IMR-90 (cell line): Measurements from ENCODE around the gene CCHCR1. TPM values are rescaled to one million over a fixed set of nuclear protein-coding genes. Genes with fewer than 3 reads are reported as not detected.

Source experiments
- ATAC-seq: fragments of 200-7000 bp; cut with Tn5 transposase; 2 replicates; pipeline ENCODE4 v1.9.1; 2020; ENCODE audit warnings: low read depth, mild to moderate bottlenecking, moderate library complexity
- BruUV-seq: library from RNA; stranded (reverse); fragments of 400-500 nt; replicated peaks from 2 replicates; lab custom pipeline; 2021; lab: Mats Ljungman, UMichigan
- CTCF ChIA-PET: fragments of 300-600 bp; formaldehyde crosslinking; extraction: SDS; loops from one replicate; lab custom pipeline; 2021; ENCODE audit warnings: antibody characterized with exemption; lab: Yijun Ruan, JAX
- POLR2A ChIA-PET: fragments of 300-600 bp; sonication (Branson Sonifier 250); formaldehyde crosslinking; loops from one replicate; lab custom pipeline; 2022; ENCODE audit warnings: antibody characterized with exemption; ENCODE audit not compliant: unreplicated experiment; lab: Charles Lee
- DNase-seq: peaks from one replicate; pipeline ENCODE4 v3.0.0; 2013
- H2AFZ ChIP-seq: replicated peaks from 2 replicates; pipeline ENCODE3; 2013; ENCODE audit warnings: low read length, mild to moderate bottlenecking; ENCODE audit not compliant: poor library complexity
- H2AK5ac ChIP-seq: 2 replicates; pipeline ENCODE4 v1.6.1; 2013; ENCODE audit warnings: low read depth, low read length, inconsistent platforms
- H2AK9ac ChIP-seq: replicated peaks from 2 replicates; pipeline ENCODE3; 2013; ENCODE audit warnings: mild to moderate bottlenecking, low read depth, low read length, moderate library complexity; ENCODE audit not compliant: poor library complexity
- H2BK120ac ChIP-seq: 2 replicates; pipeline ENCODE4 v1.6.1; 2013; ENCODE audit warnings: low read depth, low read length, inconsistent platforms
- H2BK15ac ChIP-seq: 3 replicates; pipeline ENCODE4 v1.6.1; 2013; ENCODE audit warnings: low read depth, low read length, inconsistent platforms
- H2BK20ac ChIP-seq: 2 replicates; pipeline ENCODE4 v1.6.1; 2013; ENCODE audit warnings: low read depth, mild to moderate bottlenecking, inconsistent platforms, low read length, moderate library complexity
- H2BK5ac ChIP-seq: 2 replicates; pipeline ENCODE4 v1.6.1; 2013; ENCODE audit warnings: mild to moderate bottlenecking, low read depth, low read length, inconsistent platforms; ENCODE audit not compliant: poor library complexity, severe bottlenecking
- H3K14ac ChIP-seq: replicated peaks from 2 replicates; pipeline ENCODE4 v1.6.1; 2013; ENCODE audit warnings: low read depth, low read length, inconsistent platforms
- H3K18ac ChIP-seq: 2 replicates; pipeline ENCODE4 v1.6.1; 2013; ENCODE audit warnings: low read depth, low read length, control low read depth
- H3K23ac ChIP-seq: 2 replicates; pipeline ENCODE4 v1.6.1; 2013; ENCODE audit warnings: low read depth, low read length, inconsistent platforms
- H3K27ac ChIP-seq: 2 replicates; pipeline ENCODE4 v1.5.1; 2013; ENCODE audit warnings: mild to moderate bottlenecking, control low read depth, low read length; ENCODE audit not compliant: insufficient read depth
- H3K27me3 ChIP-seq: 2 replicates; pipeline ENCODE4 v1.6.1; 2013; ENCODE audit warnings: low read length; ENCODE audit not compliant: control insufficient read depth, insufficient read depth
- H3K36me3 ChIP-seq: 2 replicates; pipeline ENCODE4 v1.6.1; 2013; ENCODE audit warnings: low read length, mixed read lengths; ENCODE audit not compliant: control insufficient read depth, insufficient read depth
- H3K4ac ChIP-seq: 2 replicates; pipeline ENCODE4 v1.6.1; 2013; ENCODE audit warnings: low read depth, low read length, inconsistent platforms
- H3K4me1 ChIP-seq: 2 replicates; pipeline ENCODE4 v1.6.1; 2013; ENCODE audit warnings: low read length, mixed read lengths; ENCODE audit not compliant: control insufficient read depth, insufficient read depth
- H3K4me2 ChIP-seq: 2 replicates; pipeline ENCODE4 v1.6.1; 2013; ENCODE audit warnings: low read depth, mild to moderate bottlenecking, control low read depth, low read length, moderate library complexity
- H3K4me3 ChIP-seq: 2 replicates; pipeline ENCODE4 v1.5.1; 2013; ENCODE audit warnings: low read depth, mild to moderate bottlenecking, control low read depth, low read length, moderate library complexity; ENCODE audit not compliant: insufficient read depth
- H3K56ac ChIP-seq: 2 replicates; pipeline ENCODE4 v1.6.1; 2013; ENCODE audit warnings: low read length, inconsistent platforms; ENCODE audit not compliant: insufficient read depth; ENCODE audit errors: extremely low read depth
- H3K79me1 ChIP-seq, 2 experiments: 2 replicates each; pipeline ENCODE4 v1.6.1; 2013; ENCODE audit warnings: low read length in 2 of 2, inconsistent platforms in 1 of 2, low read depth in 1 of 2
- H3K9ac ChIP-seq: 2 replicates; pipeline ENCODE4 v1.6.1; 2013; ENCODE audit warnings: low read depth, low read length, control low read depth
- H3K9me1 ChIP-seq: 2 replicates; pipeline ENCODE4 v1.6.1; 2013; ENCODE audit warnings: low read length, inconsistent platforms; ENCODE audit not compliant: insufficient read depth
- H3K9me3 ChIP-seq: 2 replicates; pipeline ENCODE4 v1.6.1; 2013; ENCODE audit warnings: low read length; ENCODE audit not compliant: control insufficient read depth, insufficient read depth
- H4K20me1 ChIP-seq: 2 replicates; pipeline ENCODE4 v1.6.1; 2013; ENCODE audit warnings: low read length, inconsistent platforms; ENCODE audit not compliant: insufficient read depth
- H4K5ac ChIP-seq: 2 replicates; pipeline ENCODE4 v1.6.1; 2013; ENCODE audit warnings: mild to moderate bottlenecking, low read depth, low read length, control low read depth
- H4K8ac ChIP-seq, 2 experiments: 2 replicates each; pipeline ENCODE4 v1.6.1; 2013; ENCODE audit warnings: low read depth in 2 of 2, low read length in 2 of 2, control low read depth in 1 of 2, inconsistent platforms in 1 of 2
- H4K91ac ChIP-seq: 2 replicates; pipeline ENCODE4 v1.6.1; 2013; ENCODE audit warnings: low read depth, low read length, inconsistent platforms; ENCODE audit not compliant: insufficient read depth
- BHLHE40 ChIP-seq: fragments of 150-350 bp; IDR thresholded peaks from 2 replicates; pipeline ENCODE4 v1.6.1; 2016; ENCODE audit warnings: mild to moderate bottlenecking, low read depth, low read length
- CEBPB ChIP-seq: IDR thresholded peaks from 2 replicates; pipeline ENCODE4 v1.6.1; 2012; ENCODE audit warnings: low read depth, low read length, improper control_type of control experiment
- CHD1 ChIP-seq: IDR thresholded peaks from 2 replicates; pipeline ENCODE4 v1.6.1; 2012; ENCODE audit warnings: low read depth, low read length, improper control_type of control experiment
- FOS ChIP-seq: fragments of 150-350 bp; IDR thresholded peaks from 2 replicates; pipeline ENCODE4 v1.6.1; 2016; ENCODE audit warnings: low read depth, low read length
- MAFK ChIP-seq: IDR thresholded peaks from 2 replicates; pipeline ENCODE4 v1.6.1; 2012; ENCODE audit warnings: low read depth, low read length, improper control_type of control experiment
- MAZ ChIP-seq: IDR thresholded peaks from 2 replicates; pipeline ENCODE4 v1.6.1; 2012; ENCODE audit warnings: low read depth, mild to moderate bottlenecking, low read length, improper control_type of control experiment, moderate library complexity, borderline replicate concordance
- MXI1 ChIP-seq: IDR thresholded peaks from 2 replicates; pipeline ENCODE4 v1.6.1; 2012; ENCODE audit warnings: low read depth, mild to moderate bottlenecking, low read length, moderate library complexity, borderline replicate concordance
- NFE2L2 ChIP-seq: fragments of 150-350 bp; IDR thresholded peaks from 2 replicates; pipeline ENCODE4 v1.6.1; 2016; ENCODE audit warnings: low read depth, mild to moderate bottlenecking, low read length
- POLR2A ChIP-seq: IDR thresholded peaks from 2 replicates; pipeline ENCODE4 v1.6.1; 2012; ENCODE audit warnings: mild to moderate bottlenecking, low read depth, low read length
- RAD21 ChIP-seq: IDR thresholded peaks from 2 replicates; pipeline ENCODE4 v1.6.1; 2012; ENCODE audit warnings: low read length, improper control_type of control experiment
- RCOR1 ChIP-seq: IDR thresholded peaks from 2 replicates; pipeline ENCODE4 v1.6.1; 2012; ENCODE audit warnings: mild to moderate bottlenecking, low read length, improper control_type of control experiment; ENCODE audit not compliant: insufficient replicate concordance
- RFX5 ChIP-seq: IDR thresholded peaks from 2 replicates; pipeline ENCODE4 v1.8.0; 2012; ENCODE audit warnings: low read depth, mild to moderate bottlenecking, low read length, moderate library complexity
- SMC3 ChIP-seq: fragments of 150-350 bp; IDR thresholded peaks from 2 replicates; pipeline ENCODE4 v1.6.1; 2016; ENCODE audit warnings: low read depth, mild to moderate bottlenecking, antibody characterized with exemption, low read length, moderate library complexity
- WGBS, 2 experiments: methylation state at CpG; one replicate each; pipeline versions ENCODE4 v1.1.5 to v1.1.7; 2013; ENCODE audit warnings: missing lambda C conversion rate in 2 of 2; ENCODE audit not compliant: insufficient read length in 1 of 2; ENCODE audit errors: extremely low coverage in 2 of 2; 5-methylcytosine and 5-hydroxymethylcytosine counted together
- dilution Hi-C: fragments of 300-500 bp; cut with HindIII; formaldehyde crosslinking; loops from one replicate; pipeline ENCODE4 v1.14.3; 2018; ENCODE audit warnings: low sequenced_read_pairs; ENCODE audit not compliant: unreplicated experiment
- in situ Hi-C: fragments of 300-500 bp; cut with MboI; formaldehyde crosslinking; loops from 3 replicates; pipeline ENCODE4 v1.14.3; 2019; ENCODE audit warnings: low sequenced_read_pairs, inconsistent platforms, mixed read lengths
- intact Hi-C: fragments of 100-400 bp; cut with micrococcal nuclease; formaldehyde crosslinking; loops from 2 replicates; pipeline ENCODE4 v1.10.0; 2022
- polyA plus RNA-seq, 3 experiments: library from polyadenylated mRNA; depleted of rRNA; stranded (reverse); fragments of >200 nt; gene quantifications; 2 replicates each; pipeline ENCODE4 v1.2.3, GENCODE V29; 2012; ENCODE audit warnings: low replicate concordance in 1 of 3
- total RNA-seq: library from RNA; depleted of rRNA; stranded (reverse); fragments of >200 nt; gene quantifications from 2 replicates; pipeline ENCODE4 v1.2.3, GENCODE V29; 2012
- TF ChIP-seq, protein P1 (sequence below): fragments of 150-350 bp; IDR thresholded peaks from 2 replicates; pipeline ENCODE4 v1.6.1; 2016; ENCODE audit warnings: low read depth, mild to moderate bottlenecking, low read length, moderate library complexity, borderline replicate concordance
- TF ChIP-seq, protein P2 (sequence below): fragments of 150-350 bp; IDR thresholded peaks from 2 replicates; pipeline ENCODE4 v1.6.1; 2017; ENCODE audit warnings: mild to moderate bottlenecking, antibody characterized with exemption, low read length, low read depth
- TF ChIP-seq, protein P3 (sequence below): conservative IDR thresholded peaks from 2 replicates; pipeline ENCODE4 v1.5.1; 2012; ENCODE audit warnings: mild to moderate bottlenecking, low read depth, low read length, improper control_type of control experiment

CCHCR1 gene
- total and polyA plus RNA-seq, 2 of the 4 experiments (the other 2 are of a cell fraction): 13.1 to 22.0 TPM

DNA sequence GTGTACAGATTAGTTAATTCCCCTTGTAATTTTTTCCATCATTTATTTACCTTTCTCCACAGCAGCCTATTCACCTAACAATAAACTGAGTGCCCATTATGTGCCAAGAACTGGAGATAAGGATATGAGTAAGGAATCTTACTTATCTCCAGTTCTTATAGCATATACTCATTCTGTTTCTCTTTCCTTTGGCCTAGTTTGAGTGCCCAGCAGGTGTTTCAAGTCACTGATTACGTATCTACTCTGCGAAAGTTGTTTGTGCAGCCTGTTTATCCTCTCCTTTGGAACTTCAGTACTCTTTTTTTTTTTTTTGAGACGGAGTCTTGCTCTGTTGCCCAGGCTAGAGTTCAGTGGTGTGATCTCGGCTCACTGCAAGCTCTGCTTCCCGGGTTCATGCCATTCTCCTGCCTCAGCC lies 30.2 kb upstream of the CCHCR1 start:
- Histone ChIP-seq H2AK9ac (no peak overlapping the region), H3K56ac (no peak overlapping the region), H4K8ac (no peak overlapping the region), H3K79me1 (no peaks in the 10 kb centered on the region), H3K27ac (no peak overlapping the region), H4K20me1 (no peaks in the 10 kb centered on the region), H3K9me3 (no peaks in the 10 kb centered on the region), H3K9me1 (no peaks in the 10 kb centered on the region), H3K4me1 (no peaks in the 10 kb centered on the region), H2AFZ (no peak overlapping the region), H3K36me3 (no peaks in the 10 kb centered on the region), H2BK20ac (no peak overlapping the region), H3K4ac (no peak overlapping the region), H2BK120ac (no peak overlapping the region), H3K4me3 (no peak overlapping the region), H3K14ac (no peak overlapping the region), H3K27me3 (no peaks in the 10 kb centered on the region), H2BK5ac (no peak overlapping the region), H4K91ac (no peak overlapping the region), H3K23ac (no peak overlapping the region), H3K9ac (no peak overlapping the region), H3K18ac (no peak overlapping the region), H4K5ac (no peak overlapping the region), H2BK15ac (no peak overlapping the region), H2AK5ac (no peak overlapping the region), H3K4me2 (no peak overlapping the region)
- no TSS peak for BruUV-seq
- POLR2A ChIA-PET: no interaction called here
- ATAC-seq (no peak), DNase-seq (no peak)
- dilution Hi-C loops (no loop called here), in situ Hi-C loops (no loop called here), intact Hi-C loops (no loop called here)
- TF ChIP-seq POLR2A: no peak
- TF ChIP-seq, protein P1, sequence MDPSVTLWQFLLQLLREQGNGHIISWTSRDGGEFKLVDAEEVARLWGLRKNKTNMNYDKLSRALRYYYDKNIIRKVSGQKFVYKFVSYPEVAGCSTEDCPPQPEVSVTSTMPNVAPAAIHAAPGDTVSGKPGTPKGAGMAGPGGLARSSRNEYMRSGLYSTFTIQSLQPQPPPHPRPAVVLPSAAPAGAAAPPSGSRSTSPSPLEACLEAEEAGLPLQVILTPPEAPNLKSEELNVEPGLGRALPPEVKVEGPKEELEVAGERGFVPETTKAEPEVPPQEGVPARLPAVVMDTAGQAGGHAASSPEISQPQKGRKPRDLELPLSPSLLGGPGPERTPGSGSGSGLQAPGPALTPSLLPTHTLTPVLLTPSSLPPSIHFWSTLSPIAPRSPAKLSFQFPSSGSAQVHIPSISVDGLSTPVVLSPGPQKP: no peak
- TF ChIP-seq CEBPB: no peak
- no peak for TF ChIP-seq RCOR1
- no peak for TF ChIP-seq NFE2L2
- no peak for TF ChIP-seq MXI1
- TF ChIP-seq RFX5: no peak
- no peak for TF ChIP-seq BHLHE40
- no peak for TF ChIP-seq SMC3
- TF ChIP-seq, protein P2, sequence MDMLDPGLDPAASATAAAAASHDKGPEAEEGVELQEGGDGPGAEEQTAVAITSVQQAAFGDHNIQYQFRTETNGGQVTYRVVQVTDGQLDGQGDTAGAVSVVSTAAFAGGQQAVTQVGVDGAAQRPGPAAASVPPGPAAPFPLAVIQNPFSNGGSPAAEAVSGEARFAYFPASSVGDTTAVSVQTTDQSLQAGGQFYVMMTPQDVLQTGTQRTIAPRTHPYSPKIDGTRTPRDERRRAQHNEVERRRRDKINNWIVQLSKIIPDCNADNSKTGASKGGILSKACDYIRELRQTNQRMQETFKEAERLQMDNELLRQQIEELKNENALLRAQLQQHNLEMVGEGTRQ: no peak
- TF ChIP-seq RAD21: no peak
- TF ChIP-seq MAZ: no peak
- TF ChIP-seq MAFK: no peak
- no peak for TF ChIP-seq CHD1
- TF ChIP-seq, protein P3, sequence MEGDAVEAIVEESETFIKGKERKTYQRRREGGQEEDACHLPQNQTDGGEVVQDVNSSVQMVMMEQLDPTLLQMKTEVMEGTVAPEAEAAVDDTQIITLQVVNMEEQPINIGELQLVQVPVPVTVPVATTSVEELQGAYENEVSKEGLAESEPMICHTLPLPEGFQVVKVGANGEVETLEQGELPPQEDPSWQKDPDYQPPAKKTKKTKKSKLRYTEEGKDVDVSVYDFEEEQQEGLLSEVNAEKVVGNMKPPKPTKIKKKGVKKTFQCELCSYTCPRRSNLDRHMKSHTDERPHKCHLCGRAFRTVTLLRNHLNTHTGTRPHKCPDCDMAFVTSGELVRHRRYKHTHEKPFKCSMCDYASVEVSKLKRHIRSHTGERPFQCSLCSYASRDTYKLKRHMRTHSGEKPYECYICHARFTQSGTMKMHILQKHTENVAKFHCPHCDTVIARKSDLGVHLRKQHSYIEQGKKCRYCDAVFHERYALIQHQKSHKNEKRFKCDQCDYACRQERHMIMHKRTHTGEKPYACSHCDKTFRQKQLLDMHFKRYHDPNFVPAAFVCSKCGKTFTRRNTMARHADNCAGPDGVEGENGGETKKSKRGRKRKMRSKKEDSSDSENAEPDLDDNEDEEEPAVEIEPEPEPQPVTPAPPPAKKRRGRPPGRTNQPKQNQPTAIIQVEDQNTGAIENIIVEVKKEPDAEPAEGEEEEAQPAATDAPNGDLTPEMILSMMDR: no peak
- no peak for TF ChIP-seq FOS
- 52% methylated on average over 2 of the region's 5 CpGs; no CpG with 5 or more reads in 1 of the 2 experiments for WGBS, 2 experiments
- CTCF ChIA-PET: no interaction called here
